Thyroid gland (tissue), 4 donors: ENCODE measurements around the gene ATP8A1.

Experiments used
- CTCF ChIP-seq, 6 experiments: fragments of 200-600 bp in 3 of 6; fragments of 450-650 bp in 3 of 6; sonication (generic) in 3 of 6; IDR thresholded peaks; one replicate each; pipeline ENCODE4 v1.5.1; 2016 to 2019; ENCODE audit warnings: antibody characterized with exemption in 6 of 6, mild to moderate bottlenecking in 2 of 6, inconsistent platforms in 1 of 6, moderate library complexity in 1 of 6
- POLR2A ChIP-seq, 2 donors: fragments of 450-650 bp; IDR thresholded peaks; one replicate each; pipeline ENCODE4 v1.6.1; 2017; ENCODE audit warnings: antibody characterized with exemption in 2 of 2, mild to moderate bottlenecking in 2 of 2, moderate library complexity in 1 of 2

- no peak for TF ChIP-seq CTCF (IDR thresholded peaks at IDR 0.05)
- no peak for TF ChIP-seq POLR2A (IDR thresholded peaks at IDR 0.05)
Observed at GRCh38 chr4:42586775-42587174, 70.1 kb downstream of the ATP8A1 start.
